GM12801 (cell line): ENCODE measurements around the gene NAP1L1.

Experiments
- TF ChIP-seq, protein P1 (sequence below): IDR thresholded peaks from one replicate; pipeline ENCODE4 v1.5.1; 2011; ENCODE audit warnings: control low read depth; ENCODE audit not compliant: insufficient read length; ENCODE audit errors: extremely low read depth

The NAP1L1 gene

DNA sequence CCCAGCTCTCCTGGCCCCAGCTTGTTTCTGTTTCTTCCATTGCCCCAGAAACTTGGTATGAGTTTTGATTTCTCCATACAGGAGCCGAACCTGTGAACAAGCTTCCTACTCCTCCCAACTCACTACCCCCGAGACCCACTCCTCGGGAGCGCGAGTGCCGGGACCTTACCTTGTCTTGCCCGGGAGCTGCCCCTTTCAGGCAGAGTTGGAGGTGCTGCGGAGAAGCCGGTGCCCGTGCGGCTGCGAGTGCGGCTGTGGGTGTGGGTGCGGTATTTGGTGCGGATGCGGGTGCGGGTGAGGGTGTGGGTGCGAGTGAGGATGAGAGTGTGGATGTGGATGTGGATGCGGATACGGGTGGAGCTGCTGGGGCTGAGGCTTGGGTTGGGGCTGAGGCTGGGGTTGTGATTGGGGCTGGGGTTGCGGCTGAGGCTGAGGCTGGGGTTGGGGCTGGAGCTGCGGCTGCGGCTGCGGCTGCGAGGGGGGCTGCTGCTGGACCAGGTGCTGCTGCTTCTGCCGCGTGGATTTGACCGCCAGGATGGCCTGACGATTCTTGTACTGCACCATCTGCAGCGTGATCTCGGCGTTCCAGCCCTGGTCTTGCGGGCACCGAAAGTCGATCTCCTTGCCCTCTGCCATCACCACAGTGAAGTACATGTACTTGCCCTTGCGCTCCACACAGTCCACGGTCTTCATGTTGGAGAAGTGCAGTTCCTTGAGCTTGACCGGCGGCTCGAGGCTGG is 54.0 kb downstream of the NAP1L1 start:
- TF ChIP-seq, protein P1, sequence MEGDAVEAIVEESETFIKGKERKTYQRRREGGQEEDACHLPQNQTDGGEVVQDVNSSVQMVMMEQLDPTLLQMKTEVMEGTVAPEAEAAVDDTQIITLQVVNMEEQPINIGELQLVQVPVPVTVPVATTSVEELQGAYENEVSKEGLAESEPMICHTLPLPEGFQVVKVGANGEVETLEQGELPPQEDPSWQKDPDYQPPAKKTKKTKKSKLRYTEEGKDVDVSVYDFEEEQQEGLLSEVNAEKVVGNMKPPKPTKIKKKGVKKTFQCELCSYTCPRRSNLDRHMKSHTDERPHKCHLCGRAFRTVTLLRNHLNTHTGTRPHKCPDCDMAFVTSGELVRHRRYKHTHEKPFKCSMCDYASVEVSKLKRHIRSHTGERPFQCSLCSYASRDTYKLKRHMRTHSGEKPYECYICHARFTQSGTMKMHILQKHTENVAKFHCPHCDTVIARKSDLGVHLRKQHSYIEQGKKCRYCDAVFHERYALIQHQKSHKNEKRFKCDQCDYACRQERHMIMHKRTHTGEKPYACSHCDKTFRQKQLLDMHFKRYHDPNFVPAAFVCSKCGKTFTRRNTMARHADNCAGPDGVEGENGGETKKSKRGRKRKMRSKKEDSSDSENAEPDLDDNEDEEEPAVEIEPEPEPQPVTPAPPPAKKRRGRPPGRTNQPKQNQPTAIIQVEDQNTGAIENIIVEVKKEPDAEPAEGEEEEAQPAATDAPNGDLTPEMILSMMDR = no peak

GRCh38 chr12:76029982-76030340 is 54.5 kb downstream of the NAP1L1 start:
- TF ChIP-seq, protein P1 = no peak

- TF ChIP-seq, protein P1 = no peak
Observed at GRCh38 chr12:76028571-76029277, 55.8 kb downstream of the NAP1L1 start.

GRCh38 chr12:76026643-76027063 is 57.8 kb downstream of the NAP1L1 start:
- TF ChIP-seq, protein P1 = no peak

- TF ChIP-seq, protein P1 = no peak
Observed at GRCh38 chr12:76025601-76026575, 58.6 kb downstream of the NAP1L1 start.

GRCh38 chr12:76024942-76025600 is 59.4 kb downstream of the NAP1L1 start:
- TF ChIP-seq, protein P1 = no peak
